Right lobe of liver (tissue), 4 donors: ENCODE measurements around the gene HSD17B3.
A peak's percentile ranks its signal among the peaks of the same experiment; 100 is the strongest.

ENCODE experiments used
- CTCF ChIP-seq, 4 donors: fragments of 200-600 bp in 3 of 4; fragments of 450-650 bp in 1 of 4; IDR thresholded peaks; one replicate each; pipeline versions ENCODE4 v1.5.1 to v1.8.0; 2016 to 2022; ENCODE audit warnings: antibody characterized with exemption in 4 of 4, mild to moderate bottlenecking in 2 of 4
- POLR2A ChIP-seq: fragments of 450-650 bp; IDR thresholded peaks from one replicate; pipeline ENCODE4 v1.6.1; 2017; ENCODE audit warnings: antibody characterized with exemption, mild to moderate bottlenecking
- donor health status: DM: no; HTN: no; CAD: no.
- donor health status: DM: no; HTN: no; CAD: no.
- donor health status: DM: no; HTN: yes; CAD: no.

GRCh38 chr9:96232539-96233241 lies 69.3 kb downstream of the HSD17B3 start:
- TF ChIP-seq CTCF (IDR thresholded peaks at IDR 0.05): peak; percentile 52 to 95 (median 84)
- TF ChIP-seq POLR2A: no peak
